ENCODE data around the gene HSPA1L.

The HSPA1L gene

GRCh38 chr6:31781244-31782125 is 33.6 kb downstream of the HSPA1L start:
- no peak for DNase-seq (ENCODE audit: low spot score)

DNA sequence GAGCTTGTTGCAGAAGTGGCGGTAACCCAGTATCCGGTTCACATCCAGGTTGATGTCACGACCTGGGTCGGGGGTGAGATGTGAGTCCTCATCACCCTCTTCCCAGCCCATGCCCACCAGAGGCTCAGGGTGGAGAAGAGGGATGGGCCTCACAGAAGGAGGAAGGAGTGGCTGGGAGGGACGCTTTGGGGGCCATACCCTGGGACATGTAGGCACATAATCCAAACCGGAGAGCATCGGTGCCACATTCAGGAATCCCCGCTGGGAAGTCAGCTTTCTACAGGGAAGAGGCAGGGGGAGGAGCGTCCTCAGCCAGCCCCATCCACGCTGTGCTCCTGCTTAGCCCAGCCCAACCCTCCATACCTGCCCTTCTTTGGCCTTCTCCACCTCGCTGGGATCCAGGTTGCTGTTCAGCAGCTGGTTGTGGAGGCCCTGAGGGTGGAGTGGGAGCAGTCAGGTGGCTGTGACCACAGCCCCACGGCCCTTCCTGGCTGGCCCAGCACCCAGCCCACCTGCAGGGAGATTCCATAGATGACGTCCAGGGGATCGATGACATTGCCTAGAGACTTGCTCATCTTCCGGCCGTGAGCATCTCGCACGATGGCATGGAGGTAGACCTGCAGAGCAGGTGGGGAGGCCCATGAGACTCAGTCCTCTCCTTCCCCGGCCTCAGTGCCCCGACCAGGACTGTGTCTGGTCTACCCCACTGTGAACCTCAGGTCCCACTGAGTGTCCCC is 34.4 kb downstream of the HSPA1L start:
- DNase-seq (ENCODE audit: low spot score) = no peak

DNA sequence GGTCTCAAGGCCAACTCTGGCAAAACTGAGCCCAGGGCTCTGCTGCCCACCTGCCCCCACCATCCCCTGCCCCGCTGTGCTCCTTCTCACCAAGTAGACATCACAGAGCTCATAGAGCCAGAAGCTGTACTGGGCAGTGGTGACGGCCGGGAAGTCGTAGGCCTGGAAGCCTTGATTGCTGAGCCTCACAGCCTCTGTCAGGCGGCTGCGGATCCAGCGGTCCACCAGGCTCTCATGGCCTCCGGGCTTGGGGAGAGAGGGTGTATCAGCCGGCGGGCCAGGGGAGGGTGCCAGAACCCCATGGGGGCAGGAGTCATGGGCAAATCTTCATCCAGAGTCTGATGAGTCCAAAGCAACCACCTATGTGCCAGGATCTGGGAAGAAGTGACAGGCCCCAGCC is 35.2 kb downstream of the HSPA1L start:
- DNase-seq (ENCODE audit: low spot score) = no peak

DNA sequence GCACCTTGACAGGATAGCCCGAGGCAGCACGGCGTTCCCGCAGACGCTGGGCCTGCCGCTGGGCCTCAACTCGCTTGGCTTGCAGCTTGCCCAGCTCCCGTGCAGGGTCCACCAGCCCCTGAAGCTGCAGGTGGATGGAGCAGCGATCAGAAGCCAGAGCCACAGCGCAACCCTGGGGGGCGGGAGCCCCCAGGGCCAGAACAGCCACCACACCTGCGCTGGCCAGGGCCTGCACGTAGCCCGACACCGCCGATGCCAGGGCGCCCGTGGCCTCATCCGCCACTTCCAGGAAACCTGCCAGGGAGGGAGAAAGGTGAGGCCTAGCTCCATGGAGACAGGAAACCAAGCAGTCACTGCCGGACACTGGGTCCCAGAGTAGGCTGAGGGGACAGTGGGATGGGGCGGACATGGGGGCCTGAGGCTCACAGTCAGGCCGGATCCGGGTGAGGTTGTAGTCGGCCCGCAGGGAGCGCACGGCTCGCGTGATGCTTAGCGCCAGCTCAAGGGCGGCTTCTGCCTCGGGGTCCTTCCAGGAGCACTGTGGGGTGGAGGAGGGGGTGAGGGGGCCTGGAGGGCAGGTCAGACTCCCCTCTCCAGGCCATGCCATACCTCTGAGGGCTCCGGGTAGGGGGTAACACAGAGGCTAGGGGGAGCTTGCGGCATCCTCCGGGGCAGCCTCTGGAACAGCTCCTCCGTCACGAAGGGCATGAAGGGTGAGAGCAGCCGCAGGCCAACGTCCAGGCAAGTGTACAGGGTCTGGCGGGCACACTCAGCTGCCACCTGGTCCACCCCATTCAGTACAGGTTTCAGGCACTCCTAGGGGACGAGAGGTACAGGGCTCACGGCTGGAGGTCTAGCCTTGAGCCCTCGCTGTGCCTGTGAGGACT is 35.8 kb downstream of the HSPA1L start:
- DNase-seq (ENCODE audit: low spot score) = no peak

GRCh38 chr6:31778193-31778592 is 36.9 kb downstream of the HSPA1L start:
- DNase-seq (ENCODE audit: low spot score) = no peak

GRCh38 chr6:31777667-31778050 is 37.4 kb downstream of the HSPA1L start:
- DNase-seq (ENCODE audit: low spot score) = no peak

- DNase-seq (ENCODE audit: low spot score) = peak; percentile 94
These were observed 38.0 kb downstream of the HSPA1L start, which contains the start of gene VWA7 for GRCh38 chr6:31776989-31777666. Gene VWA7 (minus strand): TSS chr6:31777328. CDS start chr6:31776779, 549 bp downstream.

GRCh38 chr6:31776485-31776988 is 38.5 kb downstream of the HSPA1L start:
- peak; percentile 28 for DNase-seq (ENCODE audit: low spot score)

GRCh38 chr6:31775633-31776484 is 39.2 kb downstream of the HSPA1L start:
- no peak for DNase-seq (ENCODE audit: low spot score)

GRCh38 chr6:31775184-31775583 is 39.9 kb downstream of the HSPA1L start:
- DNase-seq (ENCODE audit: low spot score) = peak; percentile 48

- DNase-seq (ENCODE audit: low spot score) = no peak
These were observed 43.1 kb downstream of the HSPA1L start for GRCh38 chr6:31771992-31772358.

DNA sequence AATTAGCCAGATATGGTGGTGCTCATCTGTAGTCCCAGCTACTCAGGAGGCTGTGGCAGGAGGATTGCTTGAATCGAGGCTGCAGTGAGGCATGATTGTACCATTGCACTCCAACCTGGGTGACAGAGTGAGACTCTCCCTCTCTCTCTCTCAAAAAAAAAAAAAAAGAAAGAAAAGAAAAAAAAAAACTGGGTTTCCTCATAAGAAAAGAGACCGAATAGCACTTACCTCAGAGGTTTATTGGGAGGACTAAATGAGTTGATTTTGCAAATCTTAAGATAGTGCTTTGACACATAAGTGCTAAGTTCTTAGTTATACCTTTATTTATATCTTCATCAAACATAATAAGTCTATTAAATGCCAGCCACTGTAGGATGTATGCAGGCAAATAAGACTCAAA is 44.2 kb downstream of the HSPA1L start:
- no peak for DNase-seq (ENCODE audit: low spot score)

DNA sequence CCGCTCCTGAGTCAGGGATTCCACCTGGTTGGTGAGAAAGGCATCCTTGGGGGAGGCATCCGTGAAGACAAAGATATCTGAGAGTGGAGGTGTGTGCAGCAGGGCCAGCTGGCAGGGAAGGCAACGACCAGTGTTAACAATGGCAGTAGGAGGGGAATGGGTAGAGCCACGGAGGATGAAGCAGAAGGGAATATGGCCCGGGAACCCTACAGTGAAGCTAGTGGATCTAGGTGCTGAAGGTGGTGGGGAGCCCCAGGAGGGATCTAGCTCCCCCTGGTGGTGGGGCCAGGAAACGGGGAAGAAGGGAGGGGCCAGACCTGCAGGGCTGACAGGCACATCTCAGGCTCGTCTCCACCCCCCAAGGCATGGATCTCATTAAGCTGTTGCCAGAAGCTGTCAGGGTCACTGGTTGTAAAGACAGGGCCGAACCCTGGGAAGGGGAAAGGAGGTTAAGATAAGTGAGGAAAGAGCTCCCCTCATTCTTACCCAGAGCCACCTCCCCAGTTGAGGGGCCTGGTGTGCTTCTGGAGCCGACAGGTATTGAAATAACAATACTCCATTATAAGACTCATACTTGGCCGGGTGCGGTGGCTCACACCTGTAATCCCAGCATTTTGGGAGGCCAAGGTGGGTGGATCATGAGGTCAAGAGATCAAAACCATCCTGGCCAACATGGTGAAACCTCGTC is 45.3 kb downstream of the HSPA1L start:
- peak; percentile 69 for DNase-seq (ENCODE audit: low spot score)

- no peak for DNase-seq (ENCODE audit: low spot score)
These were observed 46.5 kb downstream of the HSPA1L start for GRCh38 chr6:31768363-31769257.

GRCh38 chr6:31767096-31767645 is 47.9 kb downstream of the HSPA1L start:
- DNase-seq (ENCODE audit: low spot score) = no peak

DNA sequence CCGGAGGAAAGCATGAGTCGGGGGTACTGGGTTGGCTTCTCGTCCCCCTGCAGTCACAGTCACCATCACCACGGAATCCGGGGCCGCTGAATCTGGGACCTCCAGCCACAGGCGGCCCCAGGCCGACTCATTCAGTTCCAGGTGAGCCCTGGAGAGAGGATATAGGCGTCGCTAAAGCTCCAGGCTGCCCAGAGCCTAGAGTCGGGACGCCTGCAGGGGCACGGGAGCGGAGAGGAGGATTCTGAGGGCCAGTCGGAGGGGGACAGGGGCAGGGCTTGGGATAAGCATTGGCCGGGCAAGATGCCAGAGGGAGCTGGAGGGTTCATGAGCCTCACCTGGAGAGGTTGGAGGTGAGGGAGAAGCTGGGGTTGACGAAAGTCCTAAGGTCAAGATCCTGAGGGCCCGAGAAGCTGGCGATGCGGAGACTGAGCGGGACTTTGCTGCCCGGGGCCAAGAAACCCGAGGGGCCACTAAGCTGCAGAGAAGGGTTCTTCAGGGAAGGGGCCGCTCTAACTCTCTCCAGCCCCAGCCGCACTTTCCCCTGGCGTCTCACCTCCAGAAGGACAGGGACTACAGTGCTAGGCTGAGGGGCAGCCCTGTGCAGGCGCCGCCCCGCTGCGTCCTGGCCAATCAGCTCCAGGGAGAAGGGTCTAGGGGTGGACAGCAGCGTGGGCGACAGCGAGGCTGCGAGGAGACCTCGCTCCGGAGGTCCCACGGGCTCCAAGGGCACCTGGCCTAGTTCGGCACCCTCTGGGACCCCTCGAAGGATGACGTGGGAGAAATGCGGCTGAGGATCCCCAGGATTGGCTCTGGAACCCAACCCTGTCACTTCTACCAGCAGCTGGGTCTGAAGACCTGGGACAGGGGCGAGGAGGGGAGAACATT is 48.9 kb downstream of the HSPA1L start:
- DNase-seq (ENCODE audit: low spot score) = no peak

DNA sequence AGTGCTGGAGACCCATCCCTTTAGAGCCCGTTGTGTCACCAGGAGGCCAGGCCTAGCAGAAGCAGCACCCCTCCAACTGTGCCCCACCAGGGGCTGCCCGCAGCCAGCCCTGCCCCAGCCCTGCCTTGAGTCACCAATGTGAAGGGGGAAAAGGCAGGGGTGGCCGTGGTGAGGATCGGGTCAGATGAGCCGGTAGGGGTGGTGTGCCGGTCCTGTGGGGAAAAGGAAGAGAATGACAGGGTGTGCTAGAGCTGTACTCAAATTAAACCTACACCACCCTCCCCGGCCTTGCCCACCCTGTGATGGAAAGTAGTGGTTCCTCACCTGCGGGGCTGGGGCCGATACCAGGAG is 49.5 kb downstream of the HSPA1L start:
- no peak for DNase-seq (ENCODE audit: low spot score)

GRCh38 chr6:31764198-31764597 is 50.9 kb downstream of the HSPA1L start:
- no peak for DNase-seq (ENCODE audit: low spot score)
